Measurements from ENCODE around the gene AIG1. TPM values are rescaled to one million over a fixed set of nuclear protein-coding genes. Genes with fewer than 3 reads are reported as not detected.

The AIG1 gene
- total RNA-seq, 2 experiments from 2014 or later, result 0.40 to 0.85 TPM

DNA sequence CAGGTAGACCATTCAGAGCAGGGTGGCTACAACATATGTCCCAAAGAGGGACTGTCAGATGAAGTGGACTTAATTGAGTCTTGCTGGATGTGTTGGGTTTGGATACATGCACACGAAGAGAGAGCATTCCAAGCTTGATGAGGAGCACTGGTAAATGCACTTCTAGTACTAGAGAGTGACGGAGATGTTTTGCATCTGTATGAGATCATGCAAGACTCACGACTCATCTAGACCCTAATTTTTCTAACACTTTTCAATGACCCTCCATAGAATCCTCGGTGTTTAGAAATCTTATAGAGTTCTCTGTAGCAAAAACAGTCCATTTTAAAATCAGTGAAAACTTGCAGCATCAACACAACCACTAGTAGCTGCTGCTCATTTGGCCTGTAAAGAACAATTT, 4.8 kb upstream of the AIG1 start:
- no TSS peak for BruUV-seq (replicated peaks)
- no peaks in the 10 kb centered on the region for H3K79me2 ChIP-seq (ENCODE audit: insufficient read depth, low read depth, low read length)
- peaks cover 13% of the 10 kb centered on the region for H3K4me1 ChIP-seq (ENCODE audit: insufficient read depth, low read length, poor library complexity, severe bottlenecking)
- CTCF ChIA-PET (ENCODE audit: unreplicated experiment), result no interaction called here
- H3K4me2 ChIP-seq (ENCODE audit: low read length), result no peak overlapping the region
- no peaks in the 10 kb centered on the region for H3K9me3 ChIP-seq (ENCODE audit: low read length)
- no peak overlapping the region for H3K4me3 ChIP-seq (ENCODE audit: low read depth, low read length, poor library complexity, severe bottlenecking)
- no peaks in the 10 kb centered on the region for H4K20me1 ChIP-seq (ENCODE audit: insufficient read depth, low read length)
- H3K27ac ChIP-seq (ENCODE audit: low read depth, low read length, poor library complexity, severe bottlenecking), result no peak overlapping the region
- no peaks in the 10 kb centered on the region for H3K36me3 ChIP-seq (ENCODE audit: insufficient read depth, low read length)
- intact Hi-C loops (cut with micrococcal nuclease; ENCODE audit: unreplicated experiment), result no loop called here
- H3K9me2 ChIP-seq (ENCODE audit: insufficient read depth, low read length), result 0 out of 2 replicates have a peak, but pooled peaks cover 3% of the 10 kb centered on the region
- POLR2A ChIA-PET, result no interaction called here
- DNase-seq (ENCODE audit: low spot score), result no peak
- no peak for TF ChIP-seq EZH2phosphoT487 (IDR thresholded peaks at IDR 0.05; ENCODE audit: borderline replicate concordance, low read depth, low read length)
- TF ChIP-seq, protein P1, sequence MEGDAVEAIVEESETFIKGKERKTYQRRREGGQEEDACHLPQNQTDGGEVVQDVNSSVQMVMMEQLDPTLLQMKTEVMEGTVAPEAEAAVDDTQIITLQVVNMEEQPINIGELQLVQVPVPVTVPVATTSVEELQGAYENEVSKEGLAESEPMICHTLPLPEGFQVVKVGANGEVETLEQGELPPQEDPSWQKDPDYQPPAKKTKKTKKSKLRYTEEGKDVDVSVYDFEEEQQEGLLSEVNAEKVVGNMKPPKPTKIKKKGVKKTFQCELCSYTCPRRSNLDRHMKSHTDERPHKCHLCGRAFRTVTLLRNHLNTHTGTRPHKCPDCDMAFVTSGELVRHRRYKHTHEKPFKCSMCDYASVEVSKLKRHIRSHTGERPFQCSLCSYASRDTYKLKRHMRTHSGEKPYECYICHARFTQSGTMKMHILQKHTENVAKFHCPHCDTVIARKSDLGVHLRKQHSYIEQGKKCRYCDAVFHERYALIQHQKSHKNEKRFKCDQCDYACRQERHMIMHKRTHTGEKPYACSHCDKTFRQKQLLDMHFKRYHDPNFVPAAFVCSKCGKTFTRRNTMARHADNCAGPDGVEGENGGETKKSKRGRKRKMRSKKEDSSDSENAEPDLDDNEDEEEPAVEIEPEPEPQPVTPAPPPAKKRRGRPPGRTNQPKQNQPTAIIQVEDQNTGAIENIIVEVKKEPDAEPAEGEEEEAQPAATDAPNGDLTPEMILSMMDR (conservative IDR thresholded peaks at IDR 0.05; ENCODE audit: low read length), result no peak
- H2AFZ ChIP-seq (ENCODE audit: low read length), result no peak overlapping the region

DNA sequence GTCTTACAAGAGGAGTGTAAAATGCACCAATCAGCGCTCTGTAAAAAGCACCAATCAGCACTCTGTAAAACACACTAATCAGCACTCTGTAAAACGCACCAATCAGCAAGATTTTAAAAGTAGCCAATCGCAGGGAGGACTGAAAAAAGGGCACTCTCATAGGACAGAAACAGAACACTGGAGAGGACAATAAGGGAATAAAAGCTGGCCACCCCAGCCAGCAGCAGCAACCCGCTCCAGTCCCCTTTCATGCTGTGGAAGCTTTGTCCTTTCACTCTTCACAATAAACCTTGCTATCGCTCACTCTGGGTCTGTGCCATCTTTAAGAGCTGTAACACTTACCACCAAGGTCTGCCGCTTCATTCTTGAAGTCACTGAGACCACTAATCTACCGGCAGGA, 1.7 kb upstream of the AIG1 start:
- no peaks in the 10 kb centered on the region for H3K36me3 ChIP-seq (ENCODE audit: insufficient read depth, low read length)
- H2AFZ ChIP-seq (ENCODE audit: low read length), result no peak overlapping the region

More for the DNA sequence above, 1.7 kb upstream of the AIG1 start:
- Histone ChIP-seq H3K4me3 (ENCODE audit: low read depth, low read length, poor library complexity, severe bottlenecking) (no peak overlapping the region), H3K4me2 (ENCODE audit: low read length) (no peak overlapping the region), H3K27ac (ENCODE audit: low read depth, low read length, poor library complexity, severe bottlenecking) (no peak overlapping the region), H3K79me2 (ENCODE audit: insufficient read depth, low read depth, low read length) (no peaks in the 10 kb centered on the region), H3K4me1 (ENCODE audit: insufficient read depth, low read length, poor library complexity, severe bottlenecking) (peaks cover 22% of the 10 kb centered on the region), H3K9me3 (ENCODE audit: low read length) (no peaks in the 10 kb centered on the region), H4K20me1 (ENCODE audit: insufficient read depth, low read length) (no peaks in the 10 kb centered on the region), H3K9me2 (ENCODE audit: insufficient read depth, low read length) (0 out of 2 replicates have a peak, but pooled peaks cover 3% of the 10 kb centered on the region)
- ChIA-PET CTCF (ENCODE audit: unreplicated experiment) (no interaction called here), POLR2A (no interaction called here)
- intact Hi-C loops (cut with micrococcal nuclease; ENCODE audit: unreplicated experiment), result no loop called here
- BruUV-seq (replicated peaks), result no TSS peak
- TF ChIP-seq, protein P1 (conservative IDR thresholded peaks at IDR 0.05; ENCODE audit: low read length), result no peak
- TF ChIP-seq EZH2phosphoT487 (IDR thresholded peaks at IDR 0.05; ENCODE audit: borderline replicate concordance, low read depth, low read length), result no peak
- DNase-seq (ENCODE audit: low spot score), result no peak
